Subcutaneous abdominal adipose tissue (tissue), 5 donors: ENCODE measurements around the gene BRD7.
A peak's percentile ranks its signal among the peaks of the same experiment; 100 is the strongest.

ENCODE experiments used
- H3K27ac ChIP-seq: one replicate; pipeline ENCODE4 v1.7.0; 2013; ENCODE audit warnings: low read depth, mild to moderate bottlenecking, inconsistent platforms, low read length, moderate library complexity
- H3K27me3 ChIP-seq, 5 donors: one replicate each; pipeline ENCODE4 v1.7.0; 2013; ENCODE audit warnings: low read length in 5 of 5, inconsistent platforms in 1 of 5; ENCODE audit not compliant: control insufficient read depth in 5 of 5, insufficient read depth in 4 of 5
- H3K36me3 ChIP-seq, 5 donors: one replicate each; pipeline ENCODE4 v1.7.0; 2013; ENCODE audit warnings: low read length in 5 of 5; ENCODE audit not compliant: control insufficient read depth in 5 of 5, insufficient read depth in 5 of 5
- H3K4me1 ChIP-seq, 5 donors: one replicate each; pipeline ENCODE4 v1.7.0; 2013; ENCODE audit warnings: low read length in 5 of 5, mild to moderate bottlenecking in 3 of 5, moderate library complexity in 1 of 5; ENCODE audit not compliant: control insufficient read depth in 5 of 5, insufficient read depth in 5 of 5
- H3K4me3 ChIP-seq, 5 donors: one replicate each; pipeline ENCODE4 v1.7.0; 2013; ENCODE audit warnings: low read length in 5 of 5, low read depth in 1 of 5
- H3K9ac ChIP-seq, 5 donors: one replicate each; pipeline ENCODE4 v1.7.0; 2013; ENCODE audit warnings: low read length in 5 of 5, mild to moderate bottlenecking in 4 of 5, moderate library complexity in 3 of 5
- H3K9me3 ChIP-seq, 5 donors: one replicate each; pipeline ENCODE4 v1.7.0; 2013; ENCODE audit warnings: low read length in 5 of 5; ENCODE audit not compliant: control insufficient read depth in 5 of 5
- donor health status: healthy.
- donor health status: healthy.
- donor health status: healthy.
- donor health status: healthy.
- donor health status: healthy.

The BRD7 gene

DNA sequence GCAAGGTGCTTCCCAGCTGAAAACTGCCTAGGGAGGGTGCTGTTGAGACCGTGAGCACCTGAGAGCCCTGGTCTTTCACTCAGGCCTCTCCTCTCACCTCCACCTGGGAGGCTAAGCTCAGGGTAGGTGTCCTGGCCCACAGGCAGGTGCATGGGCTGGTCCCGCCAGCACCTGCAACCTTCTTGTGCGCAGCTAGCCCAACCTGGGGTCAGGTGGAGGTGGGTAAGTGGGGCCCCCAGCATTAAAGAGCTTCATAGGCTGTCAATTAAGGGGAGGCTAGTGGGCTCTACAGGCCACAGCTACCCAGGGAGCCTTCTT lies 93.7 kb downstream of the BRD7 start:
- H3K36me3 ChIP-seq = no peaks in the 10 kb centered on the region
- H3K27ac ChIP-seq = peak overlapping the region; percentile 50
- peak overlapping the region; percentile 35 to 64 (median 53) for H3K4me3 ChIP-seq
- H3K9ac ChIP-seq = peak overlapping the region in 3 of 5 donors; percentile 57 to 69 (median 68)
- no peaks in the 10 kb centered on the region for H3K9me3 ChIP-seq
- H3K4me1 ChIP-seq = peaks cover 0 to 71% (median 30%) of the 10 kb centered on the region in 5 donors
- no peaks in the 10 kb centered on the region for H3K27me3 ChIP-seq

DNA sequence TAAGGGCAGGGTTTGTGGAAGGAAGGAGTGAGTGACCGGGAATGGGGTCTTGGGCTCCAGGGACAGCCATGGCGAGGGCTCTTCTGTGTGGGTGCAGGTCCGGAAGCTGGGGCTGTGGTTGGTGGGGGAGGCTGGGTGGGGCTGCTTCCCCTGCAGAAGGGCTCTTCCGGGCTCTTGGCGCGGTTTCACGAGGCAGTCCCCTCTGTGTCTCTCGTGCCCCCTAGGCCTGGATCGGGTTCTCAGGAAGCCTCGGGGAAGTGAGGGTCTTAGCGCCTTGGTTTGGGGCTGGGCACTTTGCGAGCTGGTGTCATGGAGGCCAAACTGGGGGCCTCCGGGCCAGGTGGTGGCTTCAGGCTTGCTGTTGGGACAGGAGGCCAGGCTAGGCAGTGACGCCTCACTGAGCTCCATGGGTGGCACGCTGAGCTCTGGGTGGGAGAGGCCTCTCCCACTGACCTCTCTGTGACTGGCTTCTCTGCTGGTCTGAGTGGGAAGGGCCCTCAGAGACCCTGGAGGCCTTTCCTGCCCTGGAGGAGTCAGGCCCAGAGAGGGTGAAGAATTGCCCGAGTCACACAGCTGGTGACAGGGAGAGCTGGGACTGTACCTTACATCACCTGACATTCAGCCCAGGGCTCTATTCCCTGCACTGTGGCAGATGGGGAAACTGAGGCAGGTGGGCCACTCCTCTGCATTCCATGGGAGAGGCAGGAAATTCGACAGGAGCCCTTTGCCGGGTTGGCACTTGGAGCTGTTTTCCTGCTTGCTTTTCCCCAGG lies 94.3 kb downstream of the BRD7 start:
- Histone ChIP-seq H3K9ac (peak overlapping the region in 4 of 5 donors; percentile 21 to 69 (median 62)), H3K36me3 (no peaks in the 10 kb centered on the region), H3K4me3 (peak overlapping the region; percentile 35 to 64 (median 53)), H3K4me1 (peaks cover 0 to 67% (median 29%) of the 10 kb centered on the region in 5 donors), H3K9me3 (no peaks in the 10 kb centered on the region), H3K27ac (peak overlapping the region; percentile 50), H3K27me3 (no peaks in the 10 kb centered on the region)

DNA sequence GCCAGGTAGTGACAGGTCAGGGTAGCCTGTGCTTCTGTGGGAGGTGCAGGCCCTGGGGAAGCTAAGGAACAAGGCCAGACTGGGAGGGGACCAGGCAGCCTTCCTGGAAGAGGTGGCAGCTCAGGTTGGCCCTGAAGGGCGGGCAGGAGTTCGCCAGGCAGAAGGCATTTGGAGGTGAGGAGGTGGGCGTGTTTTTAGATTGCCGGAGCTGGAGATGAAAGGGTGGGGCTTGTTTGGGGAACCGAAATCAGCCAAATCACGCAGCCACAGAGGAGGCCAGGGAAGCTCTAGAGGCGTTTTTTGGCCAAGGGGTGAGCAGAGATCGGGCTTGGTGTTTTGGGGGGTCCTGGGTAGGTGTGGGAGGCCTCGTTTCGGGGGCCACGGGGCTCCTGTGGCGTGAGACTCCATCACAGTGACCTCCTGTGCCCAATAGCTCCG lies 94.9 kb downstream of the BRD7 start:
- H3K36me3 ChIP-seq = no peaks in the 10 kb centered on the region
- H3K27me3 ChIP-seq = no peaks in the 10 kb centered on the region
- H3K9me3 ChIP-seq = no peaks in the 10 kb centered on the region
- peak overlapping the region in 3 of 5 donors; percentile 10 to 64 (median 53) for H3K4me3 ChIP-seq
- H3K9ac ChIP-seq = peak overlapping the region in 2 of 5 donors; percentile 31 to 43
- H3K27ac ChIP-seq = peak overlapping the region; percentile 24
- peaks cover 0 to 65% (median 29%) of the 10 kb centered on the region in 5 donors for H3K4me1 ChIP-seq

DNA sequence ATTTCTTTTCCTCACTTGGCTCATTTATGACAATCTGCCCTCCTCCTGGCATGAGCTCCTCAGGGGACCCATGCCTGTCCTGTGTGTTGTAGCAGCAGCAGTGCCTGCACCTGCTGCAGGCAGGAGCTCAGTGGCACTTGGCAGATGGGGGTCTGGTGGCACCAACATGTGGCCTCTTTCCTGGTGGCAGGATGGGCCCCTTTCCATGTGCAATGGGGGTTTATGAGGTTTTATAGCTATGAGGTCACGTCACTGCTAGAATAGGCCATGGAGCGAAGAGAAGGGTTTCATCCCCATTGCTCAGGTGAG lies 95.5 kb downstream of the BRD7 start:
- H3K27ac ChIP-seq = no peak overlapping the region
- no peak overlapping the region for H3K4me3 ChIP-seq
- peaks cover 0 to 63% (median 29%) of the 10 kb centered on the region in 5 donors for H3K4me1 ChIP-seq

DNA sequence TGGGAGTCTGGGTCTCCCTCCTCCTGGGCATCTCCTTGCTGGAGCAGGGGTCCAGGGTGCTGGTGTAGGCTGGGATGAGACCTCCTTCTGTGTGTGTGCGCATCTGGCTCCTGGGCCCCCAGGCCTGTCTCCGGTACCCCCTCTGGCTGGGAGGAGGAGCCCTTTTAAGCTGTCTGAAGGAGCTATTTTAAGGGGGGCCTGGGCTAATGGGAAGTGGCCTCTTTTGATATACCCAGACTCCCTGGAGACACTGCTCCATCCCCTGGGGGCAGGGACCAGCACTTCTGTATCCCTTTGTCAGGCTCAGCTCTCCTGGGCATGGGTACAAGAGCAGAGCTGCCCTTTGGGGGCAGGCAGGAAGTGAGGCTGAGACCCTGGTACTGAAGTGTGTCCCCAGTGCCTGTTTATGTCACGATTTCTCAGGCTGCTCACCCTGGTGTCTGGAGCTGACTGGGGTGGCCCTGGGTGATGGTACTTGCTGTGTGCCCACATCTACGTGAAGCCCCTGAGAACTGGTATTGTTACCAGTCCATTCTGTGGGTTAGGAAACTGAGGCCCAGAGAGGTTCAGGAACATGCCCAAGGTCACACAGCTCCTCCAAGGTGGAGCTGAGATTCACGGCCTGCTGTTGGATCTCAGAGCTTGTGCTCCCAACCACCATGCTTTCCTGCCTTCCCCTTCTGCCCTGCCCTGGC lies 96.0 kb downstream of the BRD7 start:
- Histone ChIP-seq H3K36me3 (no peaks in the 10 kb centered on the region), H3K9me3 (no peaks in the 10 kb centered on the region), H3K4me1 (peaks cover 0 to 68% (median 31%) of the 10 kb centered on the region in 5 donors), H3K4me3 (no peak overlapping the region), H3K9ac (no peak overlapping the region), H3K27me3 (no peaks in the 10 kb centered on the region), H3K27ac (no peak overlapping the region)

More for the DNA sequence above, 95.5 kb downstream of the BRD7 start:
- no peaks in the 10 kb centered on the region for H3K27me3 ChIP-seq
- no peaks in the 10 kb centered on the region for H3K9me3 ChIP-seq
- H3K36me3 ChIP-seq = no peaks in the 10 kb centered on the region
- no peak overlapping the region for H3K9ac ChIP-seq

DNA sequence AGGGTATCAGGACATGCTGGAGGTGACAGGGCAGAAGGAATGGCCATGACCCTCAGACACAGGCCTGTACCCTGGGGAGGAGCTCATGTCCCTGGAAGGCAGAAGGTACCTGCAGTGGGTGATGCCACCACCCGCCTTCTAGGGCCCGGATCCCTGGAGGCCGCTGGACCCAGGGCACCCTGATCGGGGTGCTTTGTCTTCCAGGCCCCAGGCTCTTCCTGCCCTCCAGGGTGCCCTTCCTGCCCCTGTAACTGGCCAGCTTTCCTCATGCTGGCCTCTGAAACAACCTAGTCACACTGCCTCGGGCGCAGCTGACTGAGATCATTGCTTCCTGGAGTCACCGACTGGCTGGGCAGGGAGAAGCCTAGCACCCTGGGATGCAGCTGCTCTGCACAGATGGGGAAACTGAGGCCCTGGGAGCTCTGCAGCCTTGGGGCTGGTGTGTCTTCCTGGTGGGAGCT lies 96.6 kb downstream of the BRD7 start:
- Histone ChIP-seq H3K27ac (no peak overlapping the region), H3K4me3 (no peak overlapping the region), H3K36me3 (no peaks in the 10 kb centered on the region), H3K9ac (no peak overlapping the region), H3K27me3 (no peaks in the 10 kb centered on the region), H3K4me1 (peaks cover 0 to 75% (median 38%) of the 10 kb centered on the region in 5 donors), H3K9me3 (no peaks in the 10 kb centered on the region)

DNA sequence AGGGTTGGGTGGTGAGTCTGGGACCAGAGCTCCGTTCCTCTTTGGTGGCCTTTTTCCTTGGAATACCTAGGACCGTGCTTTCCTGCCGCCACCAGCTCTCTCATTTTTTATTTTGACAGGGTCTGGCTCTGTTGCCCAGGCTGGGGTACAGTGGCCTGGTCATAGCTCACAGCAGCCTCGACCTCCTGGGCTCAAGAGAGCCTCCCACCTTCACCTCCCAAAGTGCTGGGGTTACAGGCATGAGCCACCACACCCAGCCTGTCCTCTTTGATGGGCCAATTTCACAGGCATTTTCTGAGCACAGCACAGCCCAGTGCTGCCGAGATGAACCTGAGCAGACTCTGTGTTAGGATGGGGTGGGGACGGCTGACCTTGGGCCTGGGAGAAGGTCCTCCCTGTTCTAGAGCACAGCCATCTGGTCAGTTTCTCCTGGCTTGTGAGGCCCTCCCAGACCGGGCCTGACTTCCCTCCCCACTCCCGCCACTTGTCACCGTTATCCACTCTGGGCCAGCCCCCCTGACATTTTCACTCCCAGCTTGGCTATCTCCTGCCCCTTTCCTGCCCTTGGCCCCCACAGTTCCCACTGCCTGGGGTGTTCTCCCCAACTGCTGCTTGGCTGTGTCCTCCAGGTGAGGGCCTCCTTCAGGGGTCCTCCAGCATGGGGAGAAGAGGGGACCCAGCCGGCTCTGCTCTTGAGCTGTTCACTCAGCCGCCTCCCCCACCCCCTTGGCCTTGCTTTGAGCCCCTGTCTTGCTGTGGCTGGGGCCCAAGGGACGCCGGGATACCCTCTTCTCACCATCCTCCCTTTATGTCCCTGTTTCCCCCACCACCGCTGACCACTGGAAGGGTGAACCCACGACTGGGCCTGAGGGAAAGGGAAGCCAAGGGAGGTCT lies 97.4 kb downstream of the BRD7 start:
- Histone ChIP-seq H3K36me3 (no peaks in the 10 kb centered on the region), H3K4me3 (no peak overlapping the region), H3K9me3 (no peaks in the 10 kb centered on the region), H3K4me1 (peaks cover 0 to 79% (median 44%) of the 10 kb centered on the region in 5 donors), H3K9ac (no peak overlapping the region), H3K27me3 (no peaks in the 10 kb centered on the region), H3K27ac (no peak overlapping the region)

DNA sequence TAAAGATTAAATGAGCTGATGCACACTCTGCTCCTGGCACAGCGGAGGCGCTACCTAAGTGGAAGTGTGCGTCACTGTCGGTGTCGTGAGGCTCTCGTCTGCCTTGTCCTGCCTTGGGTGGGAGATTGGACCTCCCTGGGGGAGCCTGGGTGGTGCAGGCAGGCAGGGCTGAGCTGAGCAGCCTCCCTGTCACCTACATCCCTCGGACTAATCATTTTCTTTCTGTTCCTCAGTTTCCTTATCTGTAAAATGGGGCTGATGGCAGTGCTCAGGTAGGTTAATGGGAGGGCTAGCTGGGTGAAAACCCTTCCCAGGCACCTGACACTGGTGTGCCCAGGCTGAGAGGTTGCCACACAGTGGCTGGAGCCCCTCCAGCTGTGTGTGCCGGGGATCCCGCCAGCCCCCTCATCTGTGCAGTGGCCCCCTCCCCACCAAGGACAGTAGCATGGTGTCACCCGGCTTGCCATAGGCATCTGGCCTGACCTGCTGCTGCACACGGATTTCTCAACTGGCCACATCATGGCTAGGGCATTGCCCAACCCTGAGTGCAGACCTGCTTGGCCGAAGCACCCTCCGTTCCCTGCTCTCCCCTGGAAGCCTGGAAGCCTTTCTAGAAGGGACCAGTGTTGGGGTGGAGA lies 98.2 kb downstream of the BRD7 start:
- no peaks in the 10 kb centered on the region for H3K27me3 ChIP-seq
- H3K9me3 ChIP-seq = no peaks in the 10 kb centered on the region
- no peak overlapping the region for H3K4me3 ChIP-seq
- no peak overlapping the region for H3K9ac ChIP-seq
- peaks cover 0 to 80% (median 49%) of the 10 kb centered on the region in 5 donors for H3K4me1 ChIP-seq
- H3K36me3 ChIP-seq = no peaks in the 10 kb centered on the region
- no peak overlapping the region for H3K27ac ChIP-seq

DNA sequence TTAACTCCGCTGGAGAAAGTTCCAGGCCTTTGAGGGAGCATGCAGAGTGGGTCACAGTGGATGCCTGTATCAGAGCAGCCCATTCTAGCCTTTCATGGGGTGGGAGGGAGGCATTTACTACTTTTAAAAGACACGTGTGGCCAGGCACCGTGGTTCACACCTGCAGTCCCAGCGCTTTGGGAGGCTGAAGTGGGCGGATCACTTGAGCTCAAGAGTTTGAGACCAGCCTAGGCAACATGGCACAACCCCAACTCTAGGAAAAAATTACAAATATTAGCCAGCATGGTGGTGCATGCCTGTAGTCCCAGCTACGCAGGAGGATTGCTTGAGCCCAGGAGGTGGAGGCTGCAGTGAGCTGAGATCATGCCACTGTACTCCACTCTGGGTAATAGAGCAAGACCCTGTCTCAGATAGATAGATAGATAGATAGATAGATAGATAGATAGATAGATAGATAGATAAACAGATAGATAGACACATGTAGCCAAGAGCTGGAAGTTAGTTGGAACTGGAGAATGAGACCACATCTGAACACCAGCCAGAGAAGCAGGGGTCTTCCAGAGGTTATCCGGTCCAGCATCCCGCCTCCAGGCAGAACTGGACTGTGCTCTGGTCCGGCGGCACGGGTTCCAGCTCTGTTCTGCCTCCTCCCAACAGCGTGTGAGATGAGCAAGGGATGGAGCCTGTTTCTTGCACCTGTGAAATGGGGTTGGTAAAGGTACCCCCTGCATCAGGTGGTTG lies 98.8 kb downstream of the BRD7 start:
- Histone ChIP-seq H3K27ac (no peak overlapping the region), H3K9me3 (no peaks in the 10 kb centered on the region), H3K9ac (no peak overlapping the region), H3K27me3 (no peaks in the 10 kb centered on the region), H3K36me3 (no peaks in the 10 kb centered on the region), H3K4me1 (peaks cover 0 to 78% (median 51%) of the 10 kb centered on the region in 5 donors), H3K4me3 (no peak overlapping the region)
